ENCODE measurements around the gene MAP4.

The MAP4 gene

GRCh38 chr3:47813551-47814177, 202.6 kb downstream of the MAP4 start:
- Histone ChIP-seq H3K4me1 (ENCODE audit: control insufficient read depth, insufficient read depth, low read length) (no peaks in the 10 kb centered on the region), H3K27ac (ENCODE audit: extremely low read depth, low read depth, low read length) (no peak overlapping the region), H3K4me3 (ENCODE audit: low read depth, low read length) (no peak overlapping the region), H3K36me3 (ENCODE audit: control insufficient read depth in 2 of 2, insufficient read depth in 1 of 2, low read length in 2 of 2) (peaks cover 31 to 72% of the 10 kb centered on the region in 2 experiments), H3K9me3 (ENCODE audit: control insufficient read depth, insufficient read depth, low read depth, low read length) (no peaks in the 10 kb centered on the region)
- TF ChIP-seq ZNF398 (tag by site-specific recombination; IDR thresholded peaks at IDR 0.05) = no peak
- no peak for TF ChIP-seq ZNF341 (tag by site-specific recombination; IDR thresholded peaks at IDR 0.05; ENCODE audit: low read depth)
- TF ChIP-seq ZSCAN23 (tag by site-specific recombination; IDR thresholded peaks at IDR 0.05) = no peak
- no peak for TF ChIP-seq ZNF660 (tag by site-specific recombination; IDR thresholded peaks at IDR 0.05)
- TF ChIP-seq ZNF146 (tag by site-specific recombination; IDR thresholded peaks at IDR 0.05) = no peak
- no peak for TF ChIP-seq ZNF747 (tag by site-specific recombination; IDR thresholded peaks at IDR 0.05)
- no peak for TF ChIP-seq ZBTB49 (tag by site-specific recombination; IDR thresholded peaks at IDR 0.05; ENCODE audit: low read depth)
- no peak for TF ChIP-seq ZBTB17 (tag by site-specific recombination; IDR thresholded peaks at IDR 0.05)
- no peak for TF ChIP-seq ZNF501 (tag by site-specific recombination; IDR thresholded peaks at IDR 0.05)
- TF ChIP-seq ZNF449 (tag by site-specific recombination; IDR thresholded peaks at IDR 0.05) = no peak
- no peak for TF ChIP-seq SCRT2 (tag by site-specific recombination; IDR thresholded peaks at IDR 0.05)
- ChIA-PET CTCF (interaction anchor here (2.2 kb wide), 1 partner anchor 11 kb away, joined by 15 read pairs; no protein-coding TSS in a partner anchor), POLR2A (no interaction called here)

GRCh38 chr3:47804577-47804976, 211.6 kb downstream of the MAP4 start:
- no peak overlapping the region for H3K27ac ChIP-seq (ENCODE audit: extremely low read depth, low read depth, low read length)
- ChIA-PET CTCF (interaction anchor here (0.6 to 2.0 kb wide), 2 partner anchors 20 to 364 kb away, joined by 3 to 8 read pairs; no protein-coding TSS in a partner anchor), POLR2A (interaction anchor here (1.2 to 1.4 kb wide), 2 partner anchors 10 to 383 kb away, joined by 3 read pairs; partner anchors contain the start of gene CDC25A)
- TF ChIP-seq ZNF629 (tag by site-specific recombination; IDR thresholded peaks at IDR 0.05) (no peak), ZNF529 (tag by site-specific recombination; IDR thresholded peaks at IDR 0.05; ENCODE audit: insufficient replicate concordance) (no peak), ZNF214 (tag by site-specific recombination; IDR thresholded peaks at IDR 0.05; ENCODE audit: borderline replicate concordance) (no peak), SP2 (tag by site-specific recombination; IDR thresholded peaks at IDR 0.05) (no peak), ZFP37 (tag by site-specific recombination; IDR thresholded peaks at IDR 0.05) (no peak)
- H3K9me3 ChIP-seq (ENCODE audit: control insufficient read depth, insufficient read depth, low read depth, low read length) = no peaks in the 10 kb centered on the region
- no peaks in the 10 kb centered on the region for H3K4me1 ChIP-seq (ENCODE audit: control insufficient read depth, insufficient read depth, low read length)
- H3K4me3 ChIP-seq (ENCODE audit: low read depth, low read length) = no peak overlapping the region
- H3K36me3 ChIP-seq (ENCODE audit: control insufficient read depth in 2 of 2, insufficient read depth in 1 of 2, low read length in 2 of 2) = peaks cover 21 to 28% of the 10 kb centered on the region in 2 experiments

Measured in HEK293 (cell line).